SIG-M5 treated with dmso at 0.1 percent for 504 hours (cell line): ENCODE data around the gene ETV3.

ENCODE experiments used
- DNase-seq: peaks from one replicate; lab custom pipeline; 2025; ENCODE audit not compliant: unreplicated experiment; lab: John Stamatoyannopoulos, UW

ETV3 gene

GRCh38 chr1:157162345-157162744 lies 24.1 kb upstream of the ETV3 start:
- no peak for DNase-seq

DNA sequence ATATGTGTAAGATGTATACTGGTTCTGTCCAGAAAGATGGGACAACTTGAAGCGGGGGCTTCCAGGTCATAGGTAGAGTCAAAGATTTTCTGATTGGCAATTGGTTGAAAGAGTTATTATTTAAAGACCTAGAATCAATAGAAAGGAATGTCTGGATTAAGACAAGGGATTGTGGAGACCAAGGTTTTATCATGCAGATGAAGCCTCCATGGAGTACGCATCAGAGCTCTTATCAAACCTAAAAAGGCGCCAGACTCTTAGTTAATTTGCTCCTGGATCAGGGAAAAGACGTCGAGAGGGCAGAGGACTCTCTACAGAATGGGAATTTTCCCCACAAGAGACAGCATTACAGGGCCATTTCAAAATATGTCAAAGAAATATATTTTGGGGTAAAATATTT lies 23.7 kb upstream of the ETV3 start:
- DNase-seq: no peak

- DNase-seq: no peak
These were observed 20.8 kb upstream of the ETV3 start for GRCh38 chr1:157158967-157159366.

- no peak for DNase-seq
These were observed 19.5 kb upstream of the ETV3 start for GRCh38 chr1:157157501-157158190.

GRCh38 chr1:157156058-157156541 lies 17.9 kb upstream of the ETV3 start:
- peak; percentile 73 for DNase-seq

DNA sequence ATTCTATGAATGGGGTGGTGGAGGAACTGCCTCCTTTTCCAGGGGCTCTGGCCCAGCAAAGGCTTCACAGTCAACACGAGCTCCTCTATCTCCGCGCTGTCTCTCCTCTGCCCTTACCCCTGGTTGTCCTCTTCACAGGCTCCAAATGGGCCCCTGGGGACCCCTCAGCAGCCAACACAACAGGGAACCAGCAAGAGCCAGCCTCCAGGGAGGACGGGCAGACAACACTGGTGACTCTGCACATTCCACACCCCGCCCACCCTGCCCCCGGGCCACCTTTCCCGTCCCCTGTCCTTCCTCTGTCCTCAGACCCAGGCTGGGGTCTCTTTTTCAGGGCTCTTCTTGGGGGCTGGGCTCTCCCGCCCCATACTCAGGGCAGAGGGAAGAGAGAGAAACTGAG lies 17.5 kb upstream of the ETV3 start:
- no peak for DNase-seq

DNA sequence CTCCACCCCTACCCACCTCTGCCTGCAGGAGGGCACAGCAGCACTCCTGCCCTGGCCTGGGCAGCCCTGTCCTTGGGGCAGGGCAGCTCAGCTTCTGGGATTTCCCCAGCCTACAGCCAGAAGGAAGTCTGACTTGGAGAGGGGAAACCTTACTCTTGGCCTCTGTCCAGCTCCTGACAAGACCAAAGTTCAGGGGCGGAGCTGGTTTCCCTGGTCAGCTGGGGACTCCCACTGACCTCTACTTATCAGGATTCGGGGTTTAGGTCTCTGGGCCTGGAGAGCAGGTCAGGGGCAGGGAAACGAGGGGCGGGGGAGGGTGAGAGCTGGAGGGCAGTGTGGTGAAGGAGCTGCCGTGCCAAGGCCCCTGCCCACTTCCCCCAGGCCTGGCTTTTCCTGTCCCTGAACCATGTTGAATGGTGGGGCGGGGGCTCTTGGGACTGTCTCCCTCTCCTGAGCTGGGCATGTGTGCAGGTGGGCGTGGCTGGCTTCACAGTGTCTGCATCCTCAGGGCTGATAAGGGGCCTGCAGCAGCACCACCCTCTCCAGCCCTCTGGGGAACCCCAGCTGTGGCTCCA lies 16.8 kb upstream of the ETV3 start:
- no peak for DNase-seq

- no peak for DNase-seq
These were observed 16.1 kb upstream of the ETV3 start for GRCh38 chr1:157154291-157154690.

DNA sequence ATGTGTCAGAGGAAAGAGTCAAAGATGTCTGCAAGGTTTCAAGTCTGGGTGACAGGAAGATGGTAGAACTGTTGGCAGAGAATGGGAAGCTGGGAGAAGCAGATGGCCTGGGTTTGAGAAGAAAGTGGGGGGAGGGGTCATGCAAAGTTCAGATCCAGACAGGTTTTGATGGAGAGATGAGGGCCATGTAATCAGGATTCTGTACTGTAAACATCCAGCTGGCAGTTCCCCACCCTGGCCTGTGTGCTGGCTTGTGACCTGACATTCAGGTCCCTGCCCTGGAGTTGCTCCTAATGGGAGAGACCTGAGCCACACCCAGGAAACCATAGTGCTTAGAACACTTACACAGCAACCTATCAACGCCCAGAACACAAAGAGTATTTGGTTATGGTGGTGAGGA lies 15.6 kb upstream of the ETV3 start:
- DNase-seq: no peak

GRCh38 chr1:157152510-157152909 lies 14.3 kb upstream of the ETV3 start:
- DNase-seq: no peak

- no peak for DNase-seq
These were observed 13.3 kb upstream of the ETV3 start for GRCh38 chr1:157151506-157151905.

DNA sequence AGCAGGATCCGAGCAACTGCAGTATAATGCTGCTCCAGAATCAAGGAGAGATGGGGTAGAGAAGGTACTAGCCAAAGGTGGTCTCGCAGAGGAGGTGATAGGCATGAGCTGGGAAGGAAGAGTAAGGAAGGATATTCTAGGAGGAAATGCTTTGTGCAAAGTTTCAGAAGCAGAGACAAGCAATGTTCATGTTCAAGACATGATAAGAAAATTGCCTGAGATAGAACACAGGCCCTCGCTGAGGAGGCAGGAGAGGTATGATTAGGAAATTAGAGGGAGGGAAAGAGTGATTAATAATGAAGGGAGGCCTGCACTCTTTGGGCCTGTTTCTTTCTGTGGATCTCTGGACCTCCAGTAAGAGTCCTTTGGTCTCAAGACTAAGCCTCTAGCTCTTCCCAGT lies 12.9 kb upstream of the ETV3 start:
- no peak for DNase-seq

DNA sequence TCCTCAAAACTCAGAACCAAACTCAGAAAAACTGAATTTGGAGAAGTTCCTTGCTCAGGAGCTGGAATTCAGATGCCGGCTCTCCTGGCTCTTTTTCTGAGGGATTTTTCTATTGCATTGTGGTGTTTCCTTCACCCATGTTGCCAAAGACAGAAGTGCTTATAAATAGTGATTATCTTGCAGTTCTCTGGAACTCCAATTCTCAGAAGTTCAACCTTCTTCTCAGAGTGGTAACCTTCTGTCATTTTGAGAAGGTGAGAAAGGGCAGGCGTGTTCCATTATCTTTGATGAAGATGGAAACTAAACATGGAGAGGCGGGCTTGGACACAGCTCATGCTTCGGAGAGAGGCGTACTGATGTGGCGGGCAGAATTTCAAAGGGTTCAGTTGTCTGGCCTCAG lies 12.4 kb upstream of the ETV3 start:
- DNase-seq: no peak

GRCh38 chr1:157147906-157148700 lies 9.9 kb upstream of the ETV3 start:
- peak; percentile 75 for DNase-seq

- no peak for DNase-seq
These were observed 8.8 kb upstream of the ETV3 start for GRCh38 chr1:157147037-157147436.

GRCh38 chr1:157146244-157146643 lies 8.0 kb upstream of the ETV3 start:
- no peak for DNase-seq

- DNase-seq: no peak
These were observed 6.9 kb upstream of the ETV3 start for GRCh38 chr1:157145076-157145475.

DNA sequence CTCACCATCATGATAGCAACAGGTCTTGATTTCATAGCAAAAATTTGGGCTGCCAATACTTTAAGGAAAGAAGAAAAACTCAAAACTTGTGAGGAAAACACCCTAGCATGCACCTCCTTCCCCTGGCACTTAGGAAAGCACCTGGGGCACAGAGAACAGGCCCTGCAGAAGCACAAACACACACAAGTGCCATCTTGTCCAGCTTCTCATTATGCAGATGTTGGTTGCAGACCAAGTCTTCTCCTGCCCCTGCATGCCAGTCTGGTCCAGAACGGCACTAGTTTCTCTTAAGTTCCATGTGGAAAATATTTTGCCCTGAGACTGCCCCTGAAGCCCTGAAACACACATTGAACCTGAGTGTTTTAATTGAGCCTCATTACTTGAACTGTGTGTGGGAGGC lies 6.3 kb upstream of the ETV3 start:
- no peak for DNase-seq

DNA sequence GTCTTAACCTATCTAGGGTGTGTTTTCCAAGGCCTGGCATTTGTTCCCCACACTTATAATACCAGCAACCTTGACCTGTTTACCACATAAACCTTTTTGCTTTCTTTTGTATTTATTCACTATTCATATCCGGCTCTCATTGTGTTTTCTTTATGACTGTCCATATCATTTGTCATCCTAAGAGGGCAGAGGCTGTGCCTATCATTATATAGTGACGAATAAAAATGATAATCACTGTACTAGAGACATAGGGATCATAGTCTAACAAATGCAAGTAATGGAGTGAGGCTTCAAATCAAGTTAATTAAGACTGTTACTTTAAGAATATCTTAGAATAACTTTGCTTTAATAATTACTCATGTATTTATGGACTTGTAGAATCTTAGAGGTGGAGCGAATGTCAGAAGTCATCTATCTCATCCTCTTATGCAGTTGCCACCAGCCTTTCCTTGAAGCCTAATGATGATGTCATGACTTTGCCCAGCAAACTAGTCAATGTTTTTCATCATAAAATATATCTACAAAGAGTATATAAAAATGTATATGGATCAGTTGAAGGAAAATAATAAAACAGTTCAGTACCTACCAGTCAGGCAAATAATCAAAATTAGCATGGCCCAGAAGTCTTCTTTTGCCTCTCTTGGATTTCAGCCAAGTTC lies 4.7 kb upstream of the ETV3 start:
- DNase-seq: no peak

DNA sequence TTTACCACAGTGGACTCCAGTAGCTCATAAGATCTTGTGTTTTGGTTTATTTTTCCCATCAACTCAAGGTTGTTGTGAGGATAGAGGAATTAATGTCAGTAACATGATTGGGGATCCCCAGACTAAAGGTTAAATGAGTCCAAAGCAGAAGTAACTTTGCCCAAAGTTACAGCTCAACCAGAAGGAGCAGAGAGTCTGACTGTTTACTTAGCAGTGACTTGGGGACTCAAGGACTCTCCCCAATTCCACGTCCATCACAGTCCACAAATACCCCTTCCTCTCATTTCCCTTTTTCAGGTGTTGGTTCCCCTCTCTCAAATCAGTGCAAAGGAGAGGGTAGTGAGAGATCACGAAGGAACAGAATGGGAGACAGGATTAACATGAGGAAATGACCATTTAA lies 4.0 kb upstream of the ETV3 start:
- no peak for DNase-seq

GRCh38 chr1:157141212-157141855 lies 3.1 kb upstream of the ETV3 start:
- DNase-seq: no peak
